SIG-M5 treated with dmso at 0.1 percent for 504 hours (cell line): ENCODE data around the gene KMT2E.
"Not testable (repeated sequence)": the region's sequence is repeated elsewhere in the genome, so short reads cannot be mapped to it uniquely, and the experiment has no call there.

Experiments
- DNase-seq: peaks from one replicate; lab custom pipeline; 2025; ENCODE audit not compliant: unreplicated experiment; lab: John Stamatoyannopoulos, UW

KMT2E gene

DNA sequence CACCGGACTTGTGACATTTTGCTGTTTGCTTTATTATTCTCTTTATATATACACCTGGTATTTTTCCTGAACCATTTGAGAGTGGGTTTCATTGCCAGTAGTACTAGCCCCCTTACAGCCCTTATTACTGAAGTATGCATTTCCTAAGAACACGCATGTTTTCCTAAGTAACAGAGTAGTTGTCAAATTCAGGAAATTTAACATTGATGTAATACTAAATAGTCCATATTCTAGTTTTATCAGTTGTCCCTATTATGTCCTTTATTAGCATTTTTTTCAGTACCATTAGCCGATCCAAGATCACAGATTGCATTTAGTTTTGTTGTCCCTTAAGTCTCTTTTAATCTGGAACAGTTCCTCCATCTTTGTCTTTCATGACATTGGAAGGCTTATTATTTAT lies 8.0 kb downstream of the KMT2E start:
- no peak for DNase-seq

GRCh38 chr7:105022458-105022857 lies 8.5 kb downstream of the KMT2E start:
- DNase-seq, result no peak

DNA sequence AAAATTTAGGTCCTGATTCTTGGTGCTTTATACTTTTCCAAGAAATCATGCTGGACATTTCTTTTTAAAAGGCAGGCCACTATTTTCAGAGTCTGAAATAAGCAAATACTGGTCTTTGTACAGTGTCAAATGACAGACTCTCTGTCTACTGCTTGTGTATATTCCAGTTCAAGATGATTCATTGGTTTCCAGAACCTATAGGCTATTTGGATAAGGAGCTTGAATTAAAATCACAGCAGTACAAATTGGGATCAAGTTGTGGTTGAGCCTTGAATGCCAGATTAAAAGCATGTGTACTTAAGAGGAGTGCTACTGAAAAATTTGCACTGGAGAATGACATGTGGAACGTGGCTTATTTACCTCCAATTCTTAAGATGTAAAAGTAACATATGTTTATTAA lies 10.7 kb downstream of the KMT2E start:
- DNase-seq, result peak; percentile 43

DNA sequence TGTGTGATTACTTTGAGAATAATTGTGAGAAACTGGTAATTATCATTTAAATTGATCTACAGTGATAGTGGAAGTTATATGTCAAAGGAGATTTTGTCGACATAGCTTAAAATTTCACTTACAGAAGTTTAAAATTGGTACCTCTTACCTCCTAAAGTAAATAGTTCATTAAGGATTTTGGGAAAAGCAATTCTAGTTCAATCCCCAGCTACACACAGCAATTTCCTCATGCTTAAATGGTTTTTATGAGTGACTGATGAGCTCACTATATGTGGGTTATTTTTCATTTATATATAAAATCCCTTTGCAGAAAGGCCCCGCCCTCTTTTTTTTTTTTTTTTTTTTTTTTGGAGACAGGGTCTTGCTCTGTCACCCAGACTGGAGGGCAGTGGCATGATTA lies 12.7 kb downstream of the KMT2E start:
- no peak for DNase-seq

- no peak for DNase-seq
Observed at GRCh38 chr7:105027176-105027853, 13.3 kb downstream of the KMT2E start.

GRCh38 chr7:105028004-105028403 lies 14.0 kb downstream of the KMT2E start:
- no peak for DNase-seq

GRCh38 chr7:105028941-105029340 lies 14.9 kb downstream of the KMT2E start:
- not testable (repeated sequence) for DNase-seq

- DNase-seq, result no peak
Observed at GRCh38 chr7:105030447-105030846, 16.4 kb downstream of the KMT2E start.

DNA sequence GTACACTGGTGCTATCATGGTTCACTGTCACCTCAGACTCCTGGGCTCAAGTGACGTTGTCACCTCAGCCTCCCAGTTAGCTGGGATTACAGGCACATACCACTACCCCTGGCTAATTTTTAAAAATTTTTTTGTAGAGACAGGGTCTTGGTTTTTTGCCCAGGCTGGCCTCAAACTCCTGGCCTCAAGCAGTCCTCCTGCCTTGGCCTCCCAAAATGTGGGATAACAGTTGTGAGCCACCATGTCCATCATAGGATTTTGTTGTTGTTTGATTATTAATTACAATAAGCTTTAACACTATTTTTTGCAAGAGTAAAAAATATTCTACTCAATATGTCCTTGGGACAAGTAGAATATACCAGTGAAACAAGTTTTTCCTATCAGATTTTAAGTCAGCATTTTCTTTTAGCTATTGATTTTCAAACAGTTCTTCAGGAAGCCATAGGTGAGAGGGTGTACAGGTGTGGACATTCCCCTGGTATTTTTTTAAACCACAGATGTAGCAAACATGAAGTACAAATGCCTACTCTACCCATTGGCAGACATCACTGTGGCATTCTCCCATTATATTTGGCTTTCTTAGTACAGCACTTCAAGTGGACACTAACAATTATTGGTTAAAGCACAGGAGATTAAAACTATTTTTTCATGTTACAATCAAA lies 18.7 kb downstream of the KMT2E start:
- no peak for DNase-seq

- DNase-seq, result no peak
Observed at GRCh38 chr7:105035349-105035748, 21.3 kb downstream of the KMT2E start.

GRCh38 chr7:105036217-105037168 lies 22.5 kb downstream of the KMT2E start:
- no peak for DNase-seq

DNA sequence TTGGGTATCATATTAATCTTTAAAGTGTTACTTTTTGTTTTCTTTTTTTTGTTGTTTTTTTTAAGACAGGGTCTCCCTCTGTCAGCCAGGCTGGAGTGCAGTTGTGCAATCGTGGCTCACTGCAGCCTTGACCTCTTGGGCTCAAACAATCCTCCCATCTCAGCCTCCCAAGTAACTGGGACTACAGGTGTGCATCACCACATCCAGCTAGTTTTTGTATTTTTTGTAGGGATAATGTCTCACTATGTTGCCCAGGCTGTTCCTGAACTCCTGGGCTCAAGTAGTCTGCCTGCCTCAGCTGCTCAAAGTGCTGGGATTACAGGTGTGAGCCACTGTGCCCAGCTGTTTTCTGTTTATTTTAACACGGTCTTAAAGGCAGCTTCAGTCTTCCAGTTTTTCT lies 23.3 kb downstream of the KMT2E start:
- no peak for DNase-seq

- DNase-seq, result no peak
Observed at GRCh38 chr7:105044449-105045070, 30.6 kb downstream of the KMT2E start.

DNA sequence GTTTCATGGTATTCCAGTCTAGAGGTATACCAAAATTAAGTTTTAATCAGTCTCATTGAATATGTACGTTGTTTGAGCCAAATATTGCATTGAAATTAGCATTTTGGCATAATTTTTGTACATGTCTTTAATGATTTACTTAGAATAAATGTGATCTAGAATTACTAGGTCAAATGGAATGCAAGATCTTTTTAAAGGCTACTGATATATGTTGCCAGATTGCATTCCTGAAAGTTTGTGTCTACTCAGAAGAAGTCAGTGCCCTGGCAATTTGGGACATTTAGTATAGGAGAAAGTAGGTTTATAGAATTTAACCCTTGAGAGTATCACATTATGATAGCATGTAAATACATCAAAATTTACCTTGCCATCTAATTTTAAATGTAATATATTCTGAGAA lies 32.4 kb downstream of the KMT2E start:
- DNase-seq, result no peak

GRCh38 chr7:105047932-105048331 lies 33.9 kb downstream of the KMT2E start:
- no peak for DNase-seq

GRCh38 chr7:105050493-105050892 lies 36.5 kb downstream of the KMT2E start:
- DNase-seq, result no peak

DNA sequence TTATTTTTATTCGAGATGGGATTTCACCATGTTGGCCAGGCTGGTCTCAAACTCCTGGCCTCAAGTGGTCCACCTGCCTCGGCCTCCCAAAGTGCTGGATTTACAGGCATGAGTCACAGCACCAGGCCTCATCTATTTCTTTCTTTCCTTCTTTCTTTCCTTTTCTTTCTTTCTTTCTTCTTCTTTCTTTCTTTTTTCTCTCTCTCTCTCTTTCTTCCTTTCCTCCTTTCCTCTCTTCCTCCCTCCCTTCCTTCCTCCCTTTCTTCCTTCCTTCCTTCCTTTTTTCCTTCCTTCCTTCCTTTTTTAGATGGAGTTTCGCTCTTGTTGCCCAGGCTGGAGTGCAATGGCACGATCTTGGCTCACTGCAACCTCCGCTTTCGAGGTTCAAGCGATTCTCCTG lies 36.9 kb downstream of the KMT2E start:
- DNase-seq, result not testable (repeated sequence)

- no peak for DNase-seq
Observed at GRCh38 chr7:105055084-105055483, 41.1 kb downstream of the KMT2E start.

DNA sequence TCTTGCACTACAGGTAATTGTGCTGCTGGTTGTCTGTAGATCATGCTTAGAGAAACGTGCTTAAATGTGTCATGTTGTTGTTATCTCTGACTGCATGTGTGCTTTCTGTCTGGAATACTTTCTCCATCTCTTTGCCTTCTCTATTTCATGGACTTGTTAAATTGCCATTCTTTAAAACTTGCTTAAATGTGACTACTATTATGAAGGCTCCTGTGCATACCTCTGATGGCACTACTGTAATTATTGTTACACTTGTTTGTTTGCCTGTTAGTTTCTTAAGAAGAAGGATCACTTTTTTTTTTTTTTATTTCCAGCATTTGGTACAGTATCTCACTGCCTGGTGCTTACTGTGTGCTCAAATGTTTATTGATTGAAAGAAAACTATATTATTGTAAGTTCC lies 41.6 kb downstream of the KMT2E start:
- no peak for DNase-seq

DNA sequence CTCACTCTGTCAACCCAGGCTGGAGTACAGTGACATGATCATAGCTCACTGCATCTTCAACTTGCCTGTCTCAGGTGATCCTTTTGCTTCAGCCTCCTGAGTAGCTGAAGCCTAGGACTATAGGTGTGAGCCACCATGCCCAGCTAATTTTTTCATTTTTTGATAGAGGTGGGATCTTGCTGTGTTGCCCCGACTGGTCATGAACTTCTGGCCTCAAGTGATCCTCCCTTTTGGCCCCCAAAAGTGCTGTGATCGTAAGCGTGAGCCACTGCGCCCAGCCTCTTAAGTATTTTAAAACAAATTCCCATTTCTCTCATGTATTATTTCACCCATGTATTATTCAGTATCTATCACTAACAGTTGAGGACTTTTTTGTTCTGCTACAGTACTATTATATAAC lies 43.5 kb downstream of the KMT2E start:
- DNase-seq, result no peak

DNA sequence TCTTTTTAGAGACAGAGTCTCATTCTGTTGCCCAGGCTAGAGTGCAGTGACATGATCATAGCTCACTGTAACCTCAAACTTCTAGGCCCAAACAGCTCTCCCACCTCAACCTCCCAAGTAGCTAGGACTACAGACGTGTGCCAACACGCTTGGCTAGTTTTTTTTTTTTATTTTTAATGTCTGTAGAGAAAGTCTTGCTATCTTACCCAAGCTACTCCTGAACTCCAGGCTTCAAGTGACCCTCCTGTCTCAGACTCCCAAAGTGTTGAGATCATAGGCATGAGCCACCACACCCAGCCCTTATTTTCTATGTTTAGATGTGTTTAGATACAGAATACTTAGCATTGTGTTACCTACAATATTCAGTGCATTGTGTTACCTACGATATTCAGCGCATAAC lies 46.4 kb downstream of the KMT2E start:
- DNase-seq, result no peak
